Measurements from ENCODE around the gene EHBP1L1. TPM values are rescaled to one million over a fixed set of nuclear protein-coding genes. Genes with fewer than 3 reads are reported as not detected.

Gene EHBP1L1
- total RNA-seq, 1 experiment from 2014 or later, result 105 TPM

GRCh38 chr11:65584106-65584505, 8.3 kb downstream of the EHBP1L1 start:
- TF ChIP-seq ELF1 (IDR thresholded peaks at IDR 0.05; ENCODE audit: borderline replicate concordance, low read depth) (no peak), JUND (IDR thresholded peaks at IDR 0.05) (no peak), POLR2AphosphoS5 (IDR thresholded peaks at IDR 0.05; ENCODE audit: low read depth, low read length) (no peak), ZNF274 (IDR thresholded peaks at IDR 0.05; ENCODE audit: low read depth, low read length) (no peak), SP1 (IDR thresholded peaks at IDR 0.05; ENCODE audit: low read depth) (no peak), MAX (IDR thresholded peaks at IDR 0.05) (no peak), SRF (IDR thresholded peaks at IDR 0.05; ENCODE audit: low read depth) (no peak), REST (IDR thresholded peaks at IDR 0.05; ENCODE audit: low read depth) (no peak), SIN3A (IDR thresholded peaks at IDR 0.05; ENCODE audit: low read depth) (no peak), POLR2A (IDR thresholded peaks at IDR 0.05; ENCODE audit: borderline replicate concordance, extremely low read depth, insufficient read depth, insufficient read length) (no peak), FOSL1 (IDR thresholded peaks at IDR 0.05; ENCODE audit: low read depth) (no peak)
- TF ChIP-seq, protein P1, sequence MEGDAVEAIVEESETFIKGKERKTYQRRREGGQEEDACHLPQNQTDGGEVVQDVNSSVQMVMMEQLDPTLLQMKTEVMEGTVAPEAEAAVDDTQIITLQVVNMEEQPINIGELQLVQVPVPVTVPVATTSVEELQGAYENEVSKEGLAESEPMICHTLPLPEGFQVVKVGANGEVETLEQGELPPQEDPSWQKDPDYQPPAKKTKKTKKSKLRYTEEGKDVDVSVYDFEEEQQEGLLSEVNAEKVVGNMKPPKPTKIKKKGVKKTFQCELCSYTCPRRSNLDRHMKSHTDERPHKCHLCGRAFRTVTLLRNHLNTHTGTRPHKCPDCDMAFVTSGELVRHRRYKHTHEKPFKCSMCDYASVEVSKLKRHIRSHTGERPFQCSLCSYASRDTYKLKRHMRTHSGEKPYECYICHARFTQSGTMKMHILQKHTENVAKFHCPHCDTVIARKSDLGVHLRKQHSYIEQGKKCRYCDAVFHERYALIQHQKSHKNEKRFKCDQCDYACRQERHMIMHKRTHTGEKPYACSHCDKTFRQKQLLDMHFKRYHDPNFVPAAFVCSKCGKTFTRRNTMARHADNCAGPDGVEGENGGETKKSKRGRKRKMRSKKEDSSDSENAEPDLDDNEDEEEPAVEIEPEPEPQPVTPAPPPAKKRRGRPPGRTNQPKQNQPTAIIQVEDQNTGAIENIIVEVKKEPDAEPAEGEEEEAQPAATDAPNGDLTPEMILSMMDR (IDR thresholded peaks at IDR 0.05 in 2 of 3, conservative IDR thresholded peaks at IDR 0.05 in 1 of 3; ENCODE audit: borderline replicate concordance in 1 of 3, insufficient read depth in 1 of 3, low read depth in 2 of 3, low read length in 2 of 3), result no peak
- TF ChIP-seq, protein P2, sequence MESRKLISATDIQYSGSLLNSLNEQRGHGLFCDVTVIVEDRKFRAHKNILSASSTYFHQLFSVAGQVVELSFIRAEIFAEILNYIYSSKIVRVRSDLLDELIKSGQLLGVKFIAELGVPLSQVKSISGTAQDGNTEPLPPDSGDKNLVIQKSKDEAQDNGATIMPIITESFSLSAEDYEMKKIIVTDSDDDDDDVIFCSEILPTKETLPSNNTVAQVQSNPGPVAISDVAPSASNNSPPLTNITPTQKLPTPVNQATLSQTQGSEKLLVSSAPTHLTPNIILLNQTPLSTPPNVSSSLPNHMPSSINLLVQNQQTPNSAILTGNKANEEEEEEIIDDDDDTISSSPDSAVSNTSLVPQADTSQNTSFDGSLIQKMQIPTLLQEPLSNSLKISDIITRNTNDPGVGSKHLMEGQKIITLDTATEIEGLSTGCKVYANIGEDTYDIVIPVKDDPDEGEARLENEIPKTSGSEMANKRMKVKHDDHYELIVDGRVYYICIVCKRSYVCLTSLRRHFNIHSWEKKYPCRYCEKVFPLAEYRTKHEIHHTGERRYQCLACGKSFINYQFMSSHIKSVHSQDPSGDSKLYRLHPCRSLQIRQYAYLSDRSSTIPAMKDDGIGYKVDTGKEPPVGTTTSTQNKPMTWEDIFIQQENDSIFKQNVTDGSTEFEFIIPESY (IDR thresholded peaks at IDR 0.05; ENCODE audit: extremely low read depth, insufficient replicate concordance, low read length), result no peak
- ChIA-PET POLR2A (no interaction called here), CTCF (no interaction called here), RAD21 (ENCODE audit: low non-redundant PET in 1 of 2, low total read pairs in 2 of 2, uncharacterized antibody in 2 of 2, unreplicated experiment in 2 of 2) (no interaction called here)
- Histone ChIP-seq H3K27me3 (ENCODE audit: insufficient read depth, low read length) (no peaks in the 10 kb centered on the region), H3K9me2 (ENCODE audit: insufficient read depth) (no peaks in the 10 kb centered on the region), H3K79me2 (ENCODE audit: insufficient read depth, low read length) (no peaks in the 10 kb centered on the region), H2AFZ (ENCODE audit: low read depth, low read length, poor library complexity, severe bottlenecking) (no peak overlapping the region), H3K9ac (ENCODE audit: low read length) (no peak overlapping the region), H3K9me3 (ENCODE audit: control insufficient read depth in 1 of 2, insufficient read depth in 1 of 2, low read depth in 1 of 2, low read length in 2 of 2) (no peaks in the 10 kb centered on the region), H3K36me3 (ENCODE audit: control insufficient read depth in 1 of 2, insufficient read depth in 2 of 2, low read length in 2 of 2) (peaks cover 2 to 4% of the 10 kb centered on the region in 2 experiments; a peak in 2 of 4 replicates), H4K20me1 (ENCODE audit: insufficient read depth) (no peaks in the 10 kb centered on the region), H3K4me2 (ENCODE audit: low read length) (no peak overlapping the region), H3K27ac (ENCODE audit: low read depth, low read length) (no peak overlapping the region), H3K4me3 (replicated peaks in 1 of 2; ENCODE audit: low read depth in 1 of 2, low read length in 2 of 2) (no peak overlapping the region), H3K4me1 (ENCODE audit: control insufficient read depth in 1 of 2, insufficient read depth in 2 of 2, low read length in 2 of 2) (peaks cover 14 to 25% of the 10 kb centered on the region in 2 experiments)
- DNase-seq (ENCODE audit: low read depth, low spot score), result no peak
- no peak for ATAC-seq
- BruUV-seq (replicated peaks), result no TSS peak
- intact Hi-C loops (cut with micrococcal nuclease), result no loop called here
